22Rv1 (cell line): ENCODE results near the gene ATP10A.

Experiments
- ZFX ChIP-seq: fragments of 450-650 bp; IDR thresholded peaks from 2 replicates; pipeline ENCODE4 v1.6.1; 2017; ENCODE audit warnings: antibody characterized with exemption, borderline replicate concordance
- TF ChIP-seq, protein P1 (sequence below): fragments of 450-650 bp; IDR thresholded peaks from 2 replicates; pipeline ENCODE4 v1.5.1; 2017; ENCODE audit warnings: mild to moderate bottlenecking

DNA sequence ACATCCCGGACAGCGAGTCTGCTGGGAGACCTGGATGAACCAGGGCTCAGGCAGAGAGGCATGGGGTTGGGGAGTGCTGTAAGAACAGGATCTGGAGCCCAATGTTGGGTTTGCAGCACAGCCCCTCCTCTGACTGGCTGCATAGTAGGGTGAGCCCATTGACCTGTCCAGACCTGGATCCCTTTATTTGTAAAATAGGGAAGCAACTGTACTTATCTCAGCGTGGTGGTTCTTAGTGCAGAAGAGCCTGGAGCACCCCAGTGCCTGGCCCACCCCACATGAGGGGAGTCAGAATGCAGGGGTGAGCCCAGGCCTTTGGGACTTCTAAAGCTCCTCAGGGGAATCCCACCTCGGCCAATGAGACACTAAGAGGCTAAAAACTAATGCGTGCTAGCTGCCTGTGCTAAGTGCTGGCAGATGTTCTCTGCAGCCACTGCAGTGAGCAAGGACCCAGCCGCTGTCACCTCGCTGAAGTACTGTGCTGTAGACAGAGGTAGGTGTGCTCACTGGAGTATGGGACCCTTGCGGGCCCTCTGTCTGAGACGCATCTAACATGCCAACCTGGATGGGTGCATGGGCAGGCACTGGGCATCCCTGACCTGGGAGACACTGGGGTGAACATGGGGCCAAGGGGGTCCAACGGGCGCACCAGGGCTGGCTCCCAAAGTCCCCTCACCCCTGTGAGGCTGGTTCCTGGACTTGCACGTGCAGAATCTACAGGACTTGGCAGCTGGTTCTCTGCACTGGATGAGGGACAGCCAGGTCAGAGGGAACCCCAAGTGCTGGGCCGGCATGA, 95.6 kb downstream of the ATP10A start:
- TF ChIP-seq, protein P1, sequence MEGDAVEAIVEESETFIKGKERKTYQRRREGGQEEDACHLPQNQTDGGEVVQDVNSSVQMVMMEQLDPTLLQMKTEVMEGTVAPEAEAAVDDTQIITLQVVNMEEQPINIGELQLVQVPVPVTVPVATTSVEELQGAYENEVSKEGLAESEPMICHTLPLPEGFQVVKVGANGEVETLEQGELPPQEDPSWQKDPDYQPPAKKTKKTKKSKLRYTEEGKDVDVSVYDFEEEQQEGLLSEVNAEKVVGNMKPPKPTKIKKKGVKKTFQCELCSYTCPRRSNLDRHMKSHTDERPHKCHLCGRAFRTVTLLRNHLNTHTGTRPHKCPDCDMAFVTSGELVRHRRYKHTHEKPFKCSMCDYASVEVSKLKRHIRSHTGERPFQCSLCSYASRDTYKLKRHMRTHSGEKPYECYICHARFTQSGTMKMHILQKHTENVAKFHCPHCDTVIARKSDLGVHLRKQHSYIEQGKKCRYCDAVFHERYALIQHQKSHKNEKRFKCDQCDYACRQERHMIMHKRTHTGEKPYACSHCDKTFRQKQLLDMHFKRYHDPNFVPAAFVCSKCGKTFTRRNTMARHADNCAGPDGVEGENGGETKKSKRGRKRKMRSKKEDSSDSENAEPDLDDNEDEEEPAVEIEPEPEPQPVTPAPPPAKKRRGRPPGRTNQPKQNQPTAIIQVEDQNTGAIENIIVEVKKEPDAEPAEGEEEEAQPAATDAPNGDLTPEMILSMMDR, result no peak
- TF ChIP-seq ZFX, result no peak
